B cell (primary cell): Measurements from ENCODE around the gene TMEM203.

Experiments used
- EZH2 ChIP-seq: IDR thresholded peaks from 2 replicates; pipeline ENCODE4 v1.6.1; 2012; ENCODE audit warnings: borderline replicate concordance, low read depth, mild to moderate bottlenecking, moderate library complexity, low read length; ENCODE audit not compliant: insufficient read depth, poor library complexity, severe bottlenecking
- TF ChIP-seq, protein P1 (sequence below): fragments of 200-600 bp; IDR thresholded peaks from one replicate; pipeline ENCODE4 v1.8.0; 2022; ENCODE audit warnings: antibody characterized with exemption, mild to moderate bottlenecking

DNA sequence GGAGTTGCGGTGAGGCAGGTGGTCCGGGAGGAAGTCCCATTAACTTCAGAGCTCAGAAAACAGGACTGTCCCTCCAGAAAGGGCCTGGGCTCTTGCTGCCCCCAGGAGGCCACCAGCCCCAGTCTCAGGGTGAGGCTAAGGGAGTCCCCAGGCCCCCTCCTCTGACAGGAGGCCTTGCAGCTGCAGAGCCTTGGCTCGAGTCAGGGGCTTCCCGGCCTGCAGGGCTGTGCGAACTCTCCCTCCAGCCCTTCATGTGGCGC is 42.4 kb upstream of the TMEM203 start:
- TF ChIP-seq, protein P1, sequence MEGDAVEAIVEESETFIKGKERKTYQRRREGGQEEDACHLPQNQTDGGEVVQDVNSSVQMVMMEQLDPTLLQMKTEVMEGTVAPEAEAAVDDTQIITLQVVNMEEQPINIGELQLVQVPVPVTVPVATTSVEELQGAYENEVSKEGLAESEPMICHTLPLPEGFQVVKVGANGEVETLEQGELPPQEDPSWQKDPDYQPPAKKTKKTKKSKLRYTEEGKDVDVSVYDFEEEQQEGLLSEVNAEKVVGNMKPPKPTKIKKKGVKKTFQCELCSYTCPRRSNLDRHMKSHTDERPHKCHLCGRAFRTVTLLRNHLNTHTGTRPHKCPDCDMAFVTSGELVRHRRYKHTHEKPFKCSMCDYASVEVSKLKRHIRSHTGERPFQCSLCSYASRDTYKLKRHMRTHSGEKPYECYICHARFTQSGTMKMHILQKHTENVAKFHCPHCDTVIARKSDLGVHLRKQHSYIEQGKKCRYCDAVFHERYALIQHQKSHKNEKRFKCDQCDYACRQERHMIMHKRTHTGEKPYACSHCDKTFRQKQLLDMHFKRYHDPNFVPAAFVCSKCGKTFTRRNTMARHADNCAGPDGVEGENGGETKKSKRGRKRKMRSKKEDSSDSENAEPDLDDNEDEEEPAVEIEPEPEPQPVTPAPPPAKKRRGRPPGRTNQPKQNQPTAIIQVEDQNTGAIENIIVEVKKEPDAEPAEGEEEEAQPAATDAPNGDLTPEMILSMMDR = no peak
- TF ChIP-seq EZH2 = no peak
